Kidney epithelial cell (primary cell): Measurements from ENCODE around the gene KIAA0586. TPM values are rescaled to one million over a fixed set of nuclear protein-coding genes. Genes with fewer than 3 reads are reported as not detected.
"Not testable (repeated sequence)": the region's sequence is repeated elsewhere in the genome, so short reads cannot be mapped to it uniquely, and the experiment has no call there.

Source experiments
- DNase-seq: peaks from one replicate; pipeline ENCODE4 v3.0.0-alpha.2; 2010; ENCODE audit warnings: low read depth
- H3K27me3 ChIP-seq: 2 replicates; pipeline ENCODE4 v1.6.0; 2011; ENCODE audit warnings: low read length; ENCODE audit not compliant: control insufficient read depth, insufficient read depth
- H3K36me3 ChIP-seq: 2 replicates; pipeline ENCODE4 v1.5.1; 2011; ENCODE audit warnings: low read length; ENCODE audit not compliant: control insufficient read depth, insufficient read depth
- H3K4me3 ChIP-seq: 2 replicates; pipeline ENCODE4 v1.5.1; 2011; ENCODE audit warnings: low read depth, mild to moderate bottlenecking, control low read depth, low read length
- CTCF ChIP-seq: IDR thresholded peaks from 2 replicates; pipeline ENCODE4 v1.5.1; 2011; ENCODE audit warnings: mild to moderate bottlenecking, moderate library complexity, low read length, control low read depth, inconsistent platforms; ENCODE audit not compliant: insufficient read depth, poor library complexity, severe bottlenecking
- total RNA-seq: library from RNA; depleted of rRNA; stranded (reverse); fragments of >200 nt; gene quantifications from 2 replicates; pipeline ENCODE4 v1.2.3, GENCODE V29; 2015

The KIAA0586 gene
- total RNA-seq, 1 donor from 2014 or later: 21.4 TPM

- TF ChIP-seq CTCF: no peak
- DNase-seq: no peak
- Histone ChIP-seq H3K27me3 (no peaks in the 10 kb centered on the region), H3K36me3 (no peaks in the 10 kb centered on the region), H3K4me3 (no peak overlapping the region)
Measured at GRCh38 chr14:58575956-58576355, 148.4 kb downstream of the KIAA0586 start.

GRCh38 chr14:58580035-58580434 is 152.5 kb downstream of the KIAA0586 start:
- DNase-seq, H3K4me3 ChIP-seq, H3K36me3 ChIP-seq, H3K27me3 ChIP-seq: not testable (repeated sequence)

GRCh38 chr14:58581389-58581788 is 153.9 kb downstream of the KIAA0586 start:
- not testable (repeated sequence) for DNase-seq, H3K4me3 ChIP-seq, H3K27me3 ChIP-seq, H3K36me3 ChIP-seq

- Histone ChIP-seq H3K27me3 (no peaks in the 10 kb centered on the region), H3K36me3 (no peaks in the 10 kb centered on the region), H3K4me3 (no peak overlapping the region)
- no peak for DNase-seq
- TF ChIP-seq CTCF: no peak
Measured at GRCh38 chr14:58584383-58584782, 156.9 kb downstream of the KIAA0586 start.

- DNase-seq: no peak
- Histone ChIP-seq H3K36me3 (no peaks in the 10 kb centered on the region), H3K4me3 (no peak overlapping the region), H3K27me3 (no peaks in the 10 kb centered on the region)
- TF ChIP-seq CTCF: no peak
Measured at GRCh38 chr14:58587271-58587670, 159.8 kb downstream of the KIAA0586 start.

GRCh38 chr14:58588321-58588720 is 160.8 kb downstream of the KIAA0586 start:
- H3K4me3 ChIP-seq, H3K36me3 ChIP-seq, DNase-seq, H3K27me3 ChIP-seq: not testable (repeated sequence)

GRCh38 chr14:58593977-58594376 is 166.5 kb downstream of the KIAA0586 start:
- TF ChIP-seq CTCF: no peak
- no peak for DNase-seq
- no peaks in the 10 kb centered on the region for H3K27me3 ChIP-seq
- no peaks in the 10 kb centered on the region for H3K36me3 ChIP-seq
- no peak overlapping the region for H3K4me3 ChIP-seq
